ENCODE results near the gene MT1B.

DNA sequence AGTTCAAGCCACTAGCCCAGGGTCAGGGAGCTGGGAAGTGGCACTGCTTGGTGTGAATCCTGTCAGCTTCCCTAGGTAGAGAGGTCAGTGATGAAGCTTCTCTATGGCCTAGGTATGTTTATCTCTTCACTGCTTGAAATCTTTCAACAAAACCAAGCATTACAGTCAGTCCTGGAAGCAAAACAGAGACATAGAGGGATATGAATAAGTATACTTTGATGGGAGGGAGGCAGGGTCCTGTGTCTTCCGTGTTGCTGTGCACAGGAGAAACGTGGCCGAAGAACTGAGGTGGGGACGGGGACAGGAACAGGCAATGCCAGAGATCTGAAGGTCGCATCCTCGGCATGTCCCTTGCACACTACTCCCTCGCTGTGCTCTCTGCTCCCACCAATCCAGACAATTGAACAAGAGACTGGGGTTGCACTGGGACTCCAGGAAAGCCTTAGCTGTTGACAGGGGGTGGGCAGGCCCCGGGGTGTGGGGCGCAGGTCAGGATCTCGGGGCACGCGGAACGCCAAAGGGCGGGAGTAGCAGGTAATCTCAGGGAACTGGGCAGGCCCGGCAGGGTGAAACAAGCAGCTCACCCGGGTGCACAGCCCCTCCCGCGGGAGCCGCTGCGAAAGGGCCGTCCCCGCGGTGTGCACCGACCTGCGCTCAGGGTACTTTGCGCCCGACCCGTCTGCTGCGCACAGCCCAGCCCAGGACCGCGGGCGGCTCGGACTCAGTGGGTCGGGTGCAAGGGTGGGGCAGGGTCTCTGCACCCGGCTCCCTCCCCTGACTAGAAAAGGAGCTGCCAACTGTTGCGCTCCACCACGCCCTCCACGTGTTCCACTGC is 17.5 kb downstream of the MT1B start, which contains the start of gene MT1H:
- no peak for TF ChIP-seq NFE2L2 (IDR thresholded peaks at IDR 0.05; ENCODE audit: low read depth, low read length)
- no peak for TF ChIP-seq POLR2A (IDR thresholded peaks at IDR 0.05; ENCODE audit: low read depth, low read length)
- TF ChIP-seq, protein P1, sequence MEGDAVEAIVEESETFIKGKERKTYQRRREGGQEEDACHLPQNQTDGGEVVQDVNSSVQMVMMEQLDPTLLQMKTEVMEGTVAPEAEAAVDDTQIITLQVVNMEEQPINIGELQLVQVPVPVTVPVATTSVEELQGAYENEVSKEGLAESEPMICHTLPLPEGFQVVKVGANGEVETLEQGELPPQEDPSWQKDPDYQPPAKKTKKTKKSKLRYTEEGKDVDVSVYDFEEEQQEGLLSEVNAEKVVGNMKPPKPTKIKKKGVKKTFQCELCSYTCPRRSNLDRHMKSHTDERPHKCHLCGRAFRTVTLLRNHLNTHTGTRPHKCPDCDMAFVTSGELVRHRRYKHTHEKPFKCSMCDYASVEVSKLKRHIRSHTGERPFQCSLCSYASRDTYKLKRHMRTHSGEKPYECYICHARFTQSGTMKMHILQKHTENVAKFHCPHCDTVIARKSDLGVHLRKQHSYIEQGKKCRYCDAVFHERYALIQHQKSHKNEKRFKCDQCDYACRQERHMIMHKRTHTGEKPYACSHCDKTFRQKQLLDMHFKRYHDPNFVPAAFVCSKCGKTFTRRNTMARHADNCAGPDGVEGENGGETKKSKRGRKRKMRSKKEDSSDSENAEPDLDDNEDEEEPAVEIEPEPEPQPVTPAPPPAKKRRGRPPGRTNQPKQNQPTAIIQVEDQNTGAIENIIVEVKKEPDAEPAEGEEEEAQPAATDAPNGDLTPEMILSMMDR (conservative IDR thresholded peaks at IDR 0.05; ENCODE audit: low read depth, low read length) = no peak
- TF ChIP-seq CEBPB (IDR thresholded peaks at IDR 0.05; ENCODE audit: low read depth, low read length) = no peak

All from IMR-90 (cell line).